ENCODE results near the gene CLRN3.

The CLRN3 gene

DNA sequence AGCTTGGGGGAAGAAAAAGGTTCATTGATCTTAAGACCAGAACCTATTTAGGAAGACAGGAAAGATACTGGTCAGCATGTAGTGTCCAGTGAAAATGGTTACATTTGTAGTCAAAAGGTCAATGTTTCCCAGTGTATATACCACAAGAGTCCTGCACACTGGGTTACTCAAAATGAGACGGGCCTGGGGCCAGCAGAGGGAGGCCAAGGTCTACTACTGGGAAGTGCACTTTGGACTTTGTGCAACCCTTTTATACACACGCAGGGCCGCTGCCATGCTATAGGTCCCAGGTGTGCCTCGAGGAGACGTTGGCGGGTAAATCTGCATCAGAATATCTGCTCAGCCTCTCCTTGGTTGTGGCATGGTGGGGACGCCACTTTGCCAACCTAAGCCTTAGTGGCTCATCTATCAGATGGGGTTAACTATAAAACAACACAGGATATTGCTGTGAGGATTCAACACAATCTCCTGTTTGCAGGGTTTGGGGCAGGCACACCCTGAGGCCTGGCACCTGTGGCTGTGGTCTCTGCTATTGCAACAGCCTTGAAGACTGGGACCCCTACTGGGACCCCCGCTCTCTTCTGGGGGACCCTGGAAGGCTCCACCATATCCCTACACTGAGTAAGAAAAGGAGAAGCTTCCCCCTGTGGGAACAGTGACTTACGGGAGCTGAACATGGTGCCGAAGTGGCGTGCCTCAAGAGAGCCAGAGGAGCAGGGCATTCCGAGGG is 19.7 kb downstream of the CLRN3 start:
- DNase-seq, result no peak

DNA sequence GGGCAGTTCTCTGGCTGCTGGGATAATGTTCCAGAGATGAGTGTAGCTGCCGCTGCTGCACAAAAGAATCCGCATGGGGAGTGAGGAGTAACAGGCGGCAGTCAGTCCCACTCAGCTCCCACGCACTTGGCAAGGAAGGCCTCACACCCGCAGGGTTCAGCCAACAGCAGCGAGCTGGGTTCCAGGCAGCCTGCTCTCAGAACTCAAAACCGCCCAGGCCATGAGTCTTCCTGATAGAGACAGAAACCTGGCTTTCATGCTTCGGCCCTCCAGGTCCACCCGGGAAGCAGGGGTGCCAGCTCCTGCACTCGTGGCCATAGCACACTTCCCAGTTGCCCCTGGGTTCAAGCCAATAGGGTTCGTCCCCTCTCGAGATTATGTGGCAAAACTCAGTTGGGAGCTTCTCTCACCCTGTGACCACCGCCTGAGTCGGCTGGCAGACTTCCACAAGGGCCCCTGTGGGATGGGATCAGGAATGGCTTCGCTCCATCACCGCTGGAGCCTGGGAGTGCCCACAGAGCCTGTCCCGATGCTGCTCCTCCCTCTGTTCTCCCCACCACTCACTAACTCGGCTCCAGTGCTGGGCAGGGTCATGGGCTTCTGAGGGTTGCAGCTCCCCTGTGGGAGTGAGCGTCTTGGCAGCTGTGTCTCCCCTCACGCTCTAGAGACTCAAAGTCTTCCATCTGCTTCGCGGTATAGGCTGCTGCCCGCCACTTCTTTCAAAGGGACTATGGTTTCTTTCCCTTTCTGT is 20.6 kb downstream of the CLRN3 start:
- DNase-seq, result no peak

DNA sequence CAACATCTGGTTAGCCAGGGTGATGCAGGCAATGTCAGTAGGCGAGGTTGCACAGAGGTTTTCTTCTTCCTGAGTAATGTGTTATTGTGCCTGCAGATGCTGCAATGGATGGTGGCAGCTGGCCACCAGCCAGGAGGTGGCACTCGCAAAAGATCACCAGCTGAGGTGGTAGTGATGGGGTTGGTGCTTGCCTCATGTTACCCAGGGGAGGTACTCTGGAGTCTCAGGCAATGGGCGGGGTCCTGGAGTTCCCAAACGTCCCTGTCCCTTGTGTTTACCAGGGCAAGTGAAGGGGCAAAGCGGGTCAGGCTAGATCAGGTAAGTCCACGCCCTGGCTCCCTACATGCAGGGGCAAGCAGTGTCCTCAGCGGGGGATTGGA is 21.1 kb downstream of the CLRN3 start:
- DNase-seq, result no peak

- no peak for DNase-seq
Measured at GRCh38 chr10:127869329-127869728, 23.4 kb downstream of the CLRN3 start.

DNA sequence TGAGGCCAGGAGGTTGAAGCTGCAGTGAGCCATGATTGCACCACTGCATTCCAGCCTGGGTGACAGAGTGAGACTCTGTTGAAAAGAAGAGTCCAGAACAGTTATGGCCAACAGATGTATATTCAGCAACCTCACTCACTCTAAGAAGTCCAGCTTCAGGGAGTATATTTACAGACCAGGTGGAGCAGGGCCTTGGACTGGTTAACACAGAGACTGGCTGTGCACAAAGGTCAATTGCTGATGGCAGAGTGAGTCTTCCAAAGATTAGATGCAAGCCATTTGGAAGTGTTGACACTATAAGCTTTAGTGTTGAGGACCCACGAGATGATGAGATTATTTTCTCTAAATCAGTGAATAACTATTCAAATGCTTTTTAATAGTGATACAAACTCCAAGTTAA is 24.9 kb downstream of the CLRN3 start:
- DNase-seq, result no peak

- DNase-seq, result no peak
Measured at GRCh38 chr10:127866276-127867013, 26.3 kb downstream of the CLRN3 start.

- DNase-seq, result no peak
Measured at GRCh38 chr10:127863231-127863825, 29.4 kb downstream of the CLRN3 start.

DNA sequence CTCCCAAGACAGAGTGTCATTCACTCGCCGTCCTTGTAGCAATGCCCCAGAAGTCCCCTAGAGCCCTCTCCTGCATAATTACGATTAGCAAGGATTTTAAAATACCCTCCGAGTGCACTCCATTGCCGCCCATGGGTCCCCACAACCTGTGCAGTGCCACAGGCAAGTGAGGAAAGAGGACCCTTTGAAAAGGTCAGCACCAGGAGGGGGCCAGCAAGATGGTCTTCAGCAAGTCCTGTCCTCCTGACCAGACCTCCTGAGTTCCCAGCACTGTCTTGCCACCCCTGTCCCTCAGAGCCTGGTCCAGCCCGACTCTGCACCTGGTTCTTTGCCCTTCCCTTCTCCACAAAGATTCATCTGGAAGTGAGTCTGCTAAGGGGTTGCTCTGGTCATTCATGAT is 32.1 kb downstream of the CLRN3 start:
- DNase-seq, result no peak

DNA sequence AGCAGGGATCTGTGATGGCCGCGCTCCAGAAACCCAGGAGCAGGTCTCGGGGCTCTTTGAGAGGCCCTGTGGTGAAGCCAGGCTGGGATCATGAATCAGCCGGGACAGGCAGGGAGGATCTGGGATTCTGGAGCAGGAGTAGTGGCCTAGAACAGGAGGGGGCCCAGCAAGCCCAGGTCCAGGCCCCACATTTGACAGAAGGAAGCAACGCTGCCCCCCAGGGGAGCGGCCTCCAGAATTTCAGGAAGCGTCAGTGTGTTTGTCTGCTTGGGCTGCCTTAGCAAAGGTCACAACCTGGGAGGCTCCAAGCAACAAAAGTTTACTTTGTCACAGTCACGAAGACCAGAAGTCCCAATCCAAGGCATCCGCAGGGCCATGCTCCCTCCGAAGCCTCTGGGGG is 36.8 kb downstream of the CLRN3 start:
- DNase-seq, result no peak

GRCh38 chr10:127855591-127855881 is 37.2 kb downstream of the CLRN3 start:
- DNase-seq, result no peak

GRCh38 chr10:127854769-127855590 is 37.8 kb downstream of the CLRN3 start:
- DNase-seq, result no peak

- DNase-seq, result peak; percentile 51
Measured at GRCh38 chr10:127853868-127854768, 38.6 kb downstream of the CLRN3 start.

DNA sequence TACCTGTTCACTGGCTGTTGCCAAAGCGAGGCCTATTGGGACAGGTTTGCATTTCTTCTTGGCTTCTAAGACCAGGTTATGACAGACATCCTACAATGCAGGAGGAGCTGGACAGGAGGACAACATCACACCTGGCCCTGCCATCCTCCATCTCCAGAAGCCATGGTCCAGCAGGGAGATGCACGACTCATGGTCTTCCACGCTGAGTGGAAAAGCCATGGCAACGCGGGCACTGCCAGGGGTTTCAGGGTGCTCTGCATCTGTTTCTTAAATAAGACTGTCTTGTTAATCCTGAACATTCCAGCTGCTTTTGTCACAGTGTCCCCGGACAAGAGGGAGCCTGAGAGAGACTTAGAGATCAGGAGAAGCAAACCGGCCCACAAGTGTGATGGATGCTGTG is 40.3 kb downstream of the CLRN3 start:
- no peak for DNase-seq

GRCh38 chr10:127851661-127852194 is 41.0 kb downstream of the CLRN3 start:
- no peak for DNase-seq

- no peak for DNase-seq
Measured at GRCh38 chr10:127850944-127851343, 41.8 kb downstream of the CLRN3 start.

GRCh38 chr10:127849921-127850320 is 42.8 kb downstream of the CLRN3 start:
- no peak for DNase-seq

GRCh38 chr10:127849224-127849623 is 43.5 kb downstream of the CLRN3 start:
- no peak for DNase-seq

GRCh38 chr10:127848226-127848625 is 44.5 kb downstream of the CLRN3 start:
- DNase-seq, result no peak

DNA sequence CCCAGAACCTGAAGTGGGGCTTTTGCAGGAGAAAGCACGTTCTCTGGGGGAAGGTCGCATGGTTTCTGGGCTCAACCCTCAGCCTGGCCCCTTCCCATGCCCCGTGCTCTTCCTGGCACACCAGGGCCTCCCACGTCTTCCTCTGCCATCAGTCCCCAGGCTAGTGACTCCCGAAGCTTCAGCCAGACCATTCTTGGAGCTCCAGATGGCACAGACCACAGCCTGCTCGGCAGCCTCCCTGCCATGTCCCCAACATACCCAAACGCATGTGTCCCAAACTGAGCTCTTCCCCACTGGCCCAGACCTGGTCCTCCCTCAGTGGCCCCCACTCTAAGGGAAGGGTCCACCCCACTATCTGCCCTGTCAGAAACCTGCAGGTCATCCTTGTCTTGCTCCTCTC is 47.0 kb downstream of the CLRN3 start:
- no peak for DNase-seq

DNA sequence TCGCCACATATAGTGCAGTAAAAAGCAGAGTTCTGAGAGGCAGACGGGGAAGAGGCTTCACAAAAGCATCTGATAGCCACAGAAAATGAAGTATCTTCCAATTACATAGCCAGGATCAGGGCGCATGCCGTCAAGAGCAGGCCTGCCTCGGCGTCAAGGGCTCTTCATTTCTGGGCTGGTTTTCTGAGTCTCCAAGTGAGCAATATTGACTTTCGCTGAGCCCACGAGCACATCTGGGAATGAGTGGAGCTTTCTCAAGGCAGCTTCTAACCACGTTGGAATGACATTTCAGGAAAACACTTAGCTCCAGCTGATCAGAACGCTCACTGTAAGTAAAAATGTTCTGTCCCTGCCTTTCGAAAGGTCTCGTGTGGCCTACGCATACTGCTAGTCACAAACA is 51.9 kb downstream of the CLRN3 start:
- DNase-seq, result no peak

GRCh38 chr10:127836966-127837365 is 55.8 kb downstream of the CLRN3 start:
- DNase-seq, result no peak
